NCI-H82 (cell line): ENCODE data around the gene FRMD4A.

Source experiments
- DNase-seq: peaks from one replicate; lab custom pipeline; 2025; lab: John Stamatoyannopoulos, UW

The FRMD4A gene

GRCh38 chr10:14294347-14295059 lies 36.2 kb downstream of the FRMD4A start:
- peak; percentile 35 for DNase-seq

DNA sequence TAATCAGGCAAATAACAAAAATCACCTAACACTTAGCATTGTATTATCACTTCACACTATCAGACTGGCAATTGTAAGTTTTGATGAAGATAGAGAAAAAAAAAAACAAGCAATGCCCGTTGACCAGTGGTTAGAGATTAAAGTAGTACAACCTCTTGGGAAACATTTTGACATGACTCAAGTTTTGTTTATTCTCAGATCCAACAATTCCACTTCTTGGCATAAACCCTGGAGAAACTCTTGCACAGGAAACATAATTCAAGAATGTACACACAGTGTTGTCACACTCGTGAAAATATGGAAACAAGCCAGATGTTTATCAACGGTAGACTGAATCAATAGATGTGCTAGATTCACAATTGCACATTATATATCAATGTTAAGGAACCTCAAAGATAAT lies 37.2 kb downstream of the FRMD4A start:
- DNase-seq, result no peak

DNA sequence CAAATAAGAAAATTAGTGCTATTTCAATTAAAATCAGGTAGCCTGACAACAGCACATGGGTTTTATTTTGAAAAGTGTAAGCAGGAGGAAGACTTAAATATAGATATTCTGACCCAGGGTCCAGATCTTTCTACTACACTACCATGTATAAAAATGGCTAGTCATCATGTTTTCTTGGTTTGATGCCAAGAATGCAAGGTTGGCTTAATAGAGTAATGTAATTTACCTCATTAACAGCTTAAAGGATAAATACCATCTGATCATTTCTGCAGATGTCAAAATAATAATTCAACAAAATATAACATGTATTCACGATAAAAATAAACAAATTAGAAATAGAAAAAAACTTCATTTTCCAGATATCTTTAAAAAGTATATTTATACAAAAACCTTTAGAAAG lies 39.4 kb downstream of the FRMD4A start:
- no peak for DNase-seq

DNA sequence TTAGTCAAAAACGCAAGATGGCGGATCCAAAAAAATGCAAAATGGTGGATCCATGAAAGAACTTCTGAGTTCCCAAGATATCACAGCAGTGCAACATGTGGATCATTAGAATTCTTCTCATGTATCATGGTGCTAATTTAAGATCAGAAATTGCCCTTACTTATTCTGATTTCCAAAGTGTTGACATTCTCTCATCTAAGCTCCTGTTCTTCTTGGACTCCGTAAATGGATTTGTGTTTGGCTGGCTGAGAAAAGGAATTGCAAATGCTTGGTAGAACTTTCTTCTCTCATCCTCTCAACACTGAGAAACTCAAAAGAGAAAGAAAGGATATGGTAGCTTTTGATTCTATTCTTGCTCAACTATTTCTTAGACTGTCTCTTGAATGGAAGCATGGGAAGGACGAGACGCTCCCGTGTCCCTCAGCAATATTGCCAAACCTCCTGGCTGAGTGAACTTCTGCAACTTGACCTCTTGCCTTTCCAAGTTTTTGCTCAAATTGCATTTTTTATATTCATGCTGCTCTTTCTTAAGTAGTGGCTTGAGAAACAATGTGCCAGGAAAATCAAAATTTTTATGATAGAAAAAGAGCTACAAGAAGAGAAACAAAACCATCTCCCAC lies 44.7 kb downstream of the FRMD4A start:
- no peak for DNase-seq

DNA sequence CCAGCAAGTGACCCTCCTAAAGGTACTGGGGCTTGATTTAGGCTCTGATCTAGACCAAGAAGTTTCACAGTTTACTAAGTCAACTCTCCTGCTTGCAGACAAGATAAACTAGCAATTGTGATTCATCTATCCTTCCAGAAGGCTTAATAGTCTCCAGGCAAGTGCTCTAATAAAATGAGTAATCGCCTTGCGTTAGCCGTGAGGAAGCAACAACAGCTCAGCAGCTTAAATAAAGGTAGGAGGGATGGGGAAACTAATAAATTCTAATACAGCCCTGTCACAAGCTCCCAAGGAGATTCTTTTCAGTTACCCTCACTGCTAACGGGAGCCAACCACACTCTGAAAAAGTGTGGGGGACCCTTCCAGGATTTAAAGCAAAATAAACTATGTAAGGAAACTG lies 48.4 kb downstream of the FRMD4A start:
- no peak for DNase-seq

DNA sequence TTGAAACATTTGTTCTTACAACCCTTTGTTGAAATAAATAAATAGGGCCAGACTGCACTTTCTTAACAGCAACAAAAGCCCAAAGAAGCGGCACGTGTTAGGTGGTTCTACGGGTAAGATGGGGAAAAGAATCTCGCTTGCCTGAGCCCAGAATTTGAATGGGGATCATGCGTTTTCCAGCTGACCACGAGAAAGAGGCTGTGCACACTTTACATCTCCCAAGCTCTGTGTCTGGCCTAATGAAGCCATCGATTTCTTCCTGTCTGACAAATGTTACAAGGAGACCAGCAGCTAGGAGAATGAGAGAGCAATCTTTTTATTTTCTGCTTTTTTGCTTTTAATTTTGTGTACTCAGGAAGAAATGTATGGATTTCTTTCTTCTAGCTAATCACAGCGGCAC lies 52.2 kb downstream of the FRMD4A start:
- DNase-seq, result no peak

DNA sequence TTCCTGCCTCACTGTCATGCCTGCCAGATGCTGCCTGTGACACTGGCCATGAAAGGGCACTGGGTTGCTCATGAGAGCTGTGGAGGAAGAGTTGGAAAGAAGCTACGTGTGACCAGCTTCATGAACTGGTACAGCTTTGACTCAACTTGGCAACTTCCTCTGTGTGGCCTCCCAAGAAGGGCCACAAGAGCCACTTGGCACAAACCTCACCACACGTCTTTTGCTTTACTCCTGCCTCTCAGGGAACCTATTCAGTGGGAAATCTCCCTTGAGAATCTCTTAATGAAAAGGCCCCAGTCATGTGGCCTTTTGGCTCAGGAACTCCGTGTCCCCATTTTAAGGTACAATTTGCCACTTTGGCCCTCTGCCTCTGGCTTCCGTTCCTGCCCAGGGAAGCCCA lies 54.5 kb downstream of the FRMD4A start:
- DNase-seq, result no peak

GRCh38 chr10:14271621-14272020 lies 59.1 kb downstream of the FRMD4A start:
- DNase-seq, result no peak

DNA sequence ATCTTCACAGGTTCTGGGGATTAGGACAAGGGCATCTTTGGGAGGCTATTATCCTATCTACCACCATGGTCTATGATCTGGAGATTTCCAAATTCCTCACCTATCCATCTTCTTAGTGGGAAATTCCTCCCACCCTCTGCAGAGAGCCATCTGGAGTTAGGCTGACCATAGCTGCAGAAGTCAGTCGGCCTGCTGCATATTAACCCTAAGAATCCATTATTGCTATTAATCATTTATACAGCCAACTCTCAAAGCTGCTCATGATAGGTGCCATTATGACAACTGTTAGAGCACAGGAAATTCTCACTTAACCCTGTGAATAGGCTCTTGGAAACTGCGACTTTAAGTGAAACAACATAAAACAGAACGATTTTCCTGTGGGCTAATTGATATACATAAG lies 60.4 kb downstream of the FRMD4A start:
- no peak for DNase-seq

GRCh38 chr10:14265709-14266108 lies 65.0 kb downstream of the FRMD4A start:
- DNase-seq, result no peak

DNA sequence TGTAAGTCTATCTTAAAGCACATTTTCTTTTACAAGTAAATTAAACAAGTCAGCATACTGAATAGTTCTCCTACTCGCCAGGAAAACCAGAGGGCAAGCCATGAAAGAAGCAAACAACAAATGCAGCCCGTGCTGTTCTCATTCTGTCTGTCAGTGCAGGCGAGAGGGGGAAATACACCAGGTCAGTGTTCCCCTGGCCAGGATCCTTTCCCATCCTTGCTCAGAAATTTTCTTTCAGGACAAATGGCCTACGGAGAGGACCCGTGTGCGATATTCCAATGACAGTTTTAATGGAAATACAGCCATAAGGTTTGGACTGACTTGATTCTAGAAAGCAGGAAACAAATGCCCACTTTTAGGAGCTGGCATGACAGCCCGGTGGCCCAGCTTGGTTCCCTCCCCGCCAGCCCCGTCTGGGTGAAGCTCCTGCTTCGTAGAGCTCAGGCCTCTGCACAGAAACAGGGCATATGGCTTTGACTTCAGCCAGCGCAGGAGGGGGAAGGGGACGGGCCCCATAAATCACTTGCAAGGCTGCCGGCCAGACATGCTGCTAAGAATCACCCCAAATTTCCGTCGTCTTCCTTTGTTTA lies 67.8 kb downstream of the FRMD4A start:
- DNase-seq, result peak; percentile 16

DNA sequence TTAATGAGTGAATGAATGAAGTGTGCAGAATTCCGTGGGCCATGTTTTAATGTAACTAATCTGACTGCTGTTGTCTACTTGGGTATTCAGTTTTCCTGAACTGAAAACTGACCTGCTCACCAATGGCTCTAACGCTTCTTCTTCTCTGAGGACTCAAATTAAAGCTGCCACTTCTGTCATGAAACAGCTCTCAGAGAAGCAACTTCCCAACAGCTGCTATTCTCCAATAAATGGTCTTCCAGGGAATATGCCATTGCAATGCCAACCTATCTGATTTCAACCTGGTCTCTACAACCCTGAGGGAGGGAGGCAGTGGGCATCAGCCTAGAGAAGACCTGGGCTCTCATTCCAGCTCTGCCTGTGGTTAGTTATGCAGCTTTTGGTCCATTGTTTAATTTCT lies 69.4 kb downstream of the FRMD4A start:
- no peak for DNase-seq

GRCh38 chr10:14259696-14260566 lies 70.8 kb downstream of the FRMD4A start:
- DNase-seq, result no peak

- no peak for DNase-seq
These were observed 76.4 kb downstream of the FRMD4A start for GRCh38 chr10:14254368-14254767.

- no peak for DNase-seq
These were observed 77.0 kb downstream of the FRMD4A start for GRCh38 chr10:14253711-14254110.

GRCh38 chr10:14253079-14253478 lies 77.6 kb downstream of the FRMD4A start:
- DNase-seq, result no peak

DNA sequence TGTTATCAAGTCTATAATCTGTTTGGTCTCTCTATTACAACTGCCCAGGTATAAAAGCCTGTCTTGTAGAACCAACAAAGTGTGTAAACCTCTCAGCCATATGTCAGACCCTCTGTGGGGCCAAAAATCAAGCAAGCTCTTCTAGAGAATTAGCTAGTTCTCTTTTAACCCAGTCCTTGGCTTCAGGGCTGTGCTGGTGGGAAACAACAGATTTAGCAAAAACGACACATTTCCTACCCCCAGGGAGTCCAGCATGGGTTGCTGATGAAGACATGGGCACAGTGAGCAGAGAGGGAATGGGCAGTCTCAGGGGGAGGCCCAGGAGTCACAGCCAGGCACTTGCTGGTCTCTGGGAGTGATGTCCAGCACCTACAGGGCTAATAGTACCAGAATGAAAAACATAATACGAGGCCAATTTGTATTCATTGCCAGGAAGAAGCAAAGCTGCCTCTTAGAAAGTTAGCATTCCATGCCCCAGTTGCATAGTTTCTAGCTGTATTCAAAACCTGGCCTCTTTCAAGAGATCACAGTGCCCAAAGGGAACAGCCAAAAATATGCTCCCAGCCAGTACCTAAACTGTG lies 80.1 kb downstream of the FRMD4A start:
- DNase-seq, result peak; percentile 83

DNA sequence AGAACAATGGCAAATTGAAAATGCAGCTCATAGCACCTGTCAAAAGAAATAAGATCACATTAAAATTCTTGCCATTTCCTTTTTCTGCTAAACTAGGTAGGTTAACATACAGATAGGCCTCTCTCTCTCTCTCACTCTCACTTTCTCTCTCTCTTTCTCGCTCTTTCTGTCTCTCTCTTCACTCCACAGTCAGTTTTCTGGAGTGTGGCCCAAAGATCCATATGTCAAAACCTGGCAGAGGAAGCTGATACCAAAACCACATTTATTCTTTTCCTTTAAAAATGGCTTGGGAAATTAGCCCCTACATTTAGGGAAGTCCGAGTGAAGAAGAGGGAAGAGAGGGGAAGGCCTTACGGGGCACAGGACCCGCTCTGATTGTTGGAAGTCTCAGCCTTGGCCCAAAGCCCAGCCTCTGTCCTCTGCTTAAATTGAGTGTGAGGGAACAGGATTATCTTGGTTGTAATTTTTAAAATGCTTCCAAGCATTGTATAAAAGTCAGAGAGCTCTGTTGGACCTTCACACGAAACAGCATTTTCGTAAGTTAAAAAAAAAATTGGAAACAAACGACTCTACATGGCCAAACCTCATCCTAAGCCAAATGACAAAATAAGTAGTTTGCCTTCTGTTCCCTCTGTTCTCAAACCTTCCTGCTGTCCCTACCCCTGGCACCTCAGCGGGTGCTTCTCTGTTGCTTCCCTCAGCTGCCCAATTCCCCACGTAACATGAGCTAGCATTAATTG lies 83.2 kb downstream of the FRMD4A start:
- DNase-seq, result no peak

GRCh38 chr10:14244801-14245211 lies 85.9 kb downstream of the FRMD4A start:
- DNase-seq, result no peak

GRCh38 chr10:14244147-14244546 lies 86.6 kb downstream of the FRMD4A start:
- peak; percentile 64 for DNase-seq

- peak; percentile 19 for DNase-seq
These were observed 87.5 kb downstream of the FRMD4A start for GRCh38 chr10:14243221-14243620.
